HG03439 (cell line): ENCODE data around the gene SNX9.

ENCODE experiments used
- ATAC-seq: cut with Tn5 transposase; IDR thresholded peaks from one replicate; pipeline ENCODE4 v1.9.1; 2021; ENCODE audit warnings: mild to moderate bottlenecking, moderate library complexity; ENCODE audit not compliant: unreplicated experiment

Gene SNX9

DNA sequence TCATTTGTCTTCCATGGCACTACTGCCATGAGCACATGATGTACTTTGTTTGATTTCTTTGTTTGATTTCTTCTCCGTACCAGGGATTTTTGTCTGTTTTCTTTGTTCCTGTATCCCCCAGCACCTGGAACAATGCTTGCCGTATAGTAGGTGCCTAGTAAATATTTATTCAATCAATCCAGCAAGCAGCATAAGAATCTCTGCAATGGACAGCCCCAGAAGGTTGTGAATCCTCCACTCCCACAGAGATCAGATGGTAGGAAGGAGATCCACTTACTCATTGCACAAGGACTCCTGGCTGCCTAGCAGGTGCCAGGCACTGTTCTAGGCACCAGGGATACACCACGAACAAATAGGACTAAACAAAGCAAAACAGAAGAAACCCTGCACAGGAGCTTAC lies 151.9 kb downstream of the SNX9 start:
- no peak for ATAC-seq

- ATAC-seq, result no peak
Measured at GRCh38 chr6:157975456-157975855, 152.4 kb downstream of the SNX9 start.

DNA sequence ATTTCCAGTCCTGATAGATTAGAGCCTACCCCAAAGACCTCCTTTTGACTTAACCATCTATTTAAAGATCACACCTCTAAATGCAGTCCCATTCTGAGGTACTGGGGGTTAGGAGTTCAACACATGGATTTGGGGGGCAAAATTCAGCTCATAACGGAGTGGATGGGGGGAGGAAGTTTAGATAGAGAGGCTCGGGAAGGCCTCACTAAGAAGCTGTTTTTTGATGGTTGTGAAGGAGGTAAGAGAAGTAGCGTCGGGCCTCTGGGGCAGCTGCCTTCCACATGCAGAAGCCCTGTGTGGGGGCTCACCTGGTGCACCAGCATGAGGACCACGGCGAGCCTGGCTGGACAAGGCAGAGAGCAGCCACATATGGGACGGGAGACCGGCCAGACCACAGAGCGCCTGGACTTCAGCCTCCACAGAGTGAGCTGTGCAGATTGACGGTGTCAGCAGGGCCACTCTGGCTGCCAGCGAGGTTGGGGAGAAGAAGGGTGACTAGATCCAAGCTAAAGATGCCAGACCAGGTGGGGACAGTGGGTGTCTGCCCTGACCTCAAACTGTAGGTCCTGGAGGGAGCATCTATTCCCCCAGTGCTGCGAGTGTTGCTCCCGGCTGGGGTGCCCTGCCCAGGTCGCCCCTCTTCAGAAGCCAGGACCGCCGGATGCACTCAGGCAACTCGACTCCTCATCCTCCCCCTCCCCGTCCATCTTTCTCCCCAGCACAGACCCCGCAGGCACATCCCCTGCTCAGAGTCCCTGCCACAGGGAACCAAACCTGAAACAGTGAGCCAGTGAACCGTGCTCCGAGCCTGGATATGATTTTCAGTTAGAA lies 153.5 kb downstream of the SNX9 start:
- no peak for ATAC-seq

DNA sequence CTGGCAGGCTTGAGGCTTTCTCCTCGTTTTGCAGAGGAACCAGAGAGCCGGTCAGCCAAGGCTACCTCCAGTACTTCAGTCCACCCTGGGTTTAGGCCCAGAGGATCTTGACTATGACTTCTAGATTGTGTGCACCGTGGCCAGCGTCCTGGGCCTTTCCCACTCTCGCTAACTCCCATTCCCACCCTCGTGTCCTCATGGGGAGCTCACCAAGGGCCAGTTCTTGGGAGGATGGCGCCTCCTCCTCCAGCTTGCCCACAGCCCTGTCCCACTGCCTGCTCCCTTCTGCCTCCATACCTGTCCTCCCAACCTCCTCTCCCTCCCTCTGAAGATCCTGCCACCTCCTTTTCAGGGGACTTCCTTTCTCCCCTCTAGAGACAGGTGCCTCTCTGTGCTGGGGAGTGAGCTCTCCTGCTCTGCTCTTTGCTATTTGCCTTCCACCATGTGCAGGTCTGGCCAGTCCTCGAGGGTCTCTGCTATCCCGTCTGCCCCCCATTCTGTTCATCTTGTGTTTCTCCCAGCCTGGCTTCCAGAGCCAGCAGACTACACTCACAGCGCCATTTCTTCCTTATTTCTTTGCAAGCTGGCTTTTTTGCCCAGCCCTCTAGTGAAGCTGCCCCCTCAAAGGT lies 154.2 kb downstream of the SNX9 start:
- no peak for ATAC-seq

GRCh38 chr6:157978021-157978783 lies 155.2 kb downstream of the SNX9 start:
- ATAC-seq, result no peak

DNA sequence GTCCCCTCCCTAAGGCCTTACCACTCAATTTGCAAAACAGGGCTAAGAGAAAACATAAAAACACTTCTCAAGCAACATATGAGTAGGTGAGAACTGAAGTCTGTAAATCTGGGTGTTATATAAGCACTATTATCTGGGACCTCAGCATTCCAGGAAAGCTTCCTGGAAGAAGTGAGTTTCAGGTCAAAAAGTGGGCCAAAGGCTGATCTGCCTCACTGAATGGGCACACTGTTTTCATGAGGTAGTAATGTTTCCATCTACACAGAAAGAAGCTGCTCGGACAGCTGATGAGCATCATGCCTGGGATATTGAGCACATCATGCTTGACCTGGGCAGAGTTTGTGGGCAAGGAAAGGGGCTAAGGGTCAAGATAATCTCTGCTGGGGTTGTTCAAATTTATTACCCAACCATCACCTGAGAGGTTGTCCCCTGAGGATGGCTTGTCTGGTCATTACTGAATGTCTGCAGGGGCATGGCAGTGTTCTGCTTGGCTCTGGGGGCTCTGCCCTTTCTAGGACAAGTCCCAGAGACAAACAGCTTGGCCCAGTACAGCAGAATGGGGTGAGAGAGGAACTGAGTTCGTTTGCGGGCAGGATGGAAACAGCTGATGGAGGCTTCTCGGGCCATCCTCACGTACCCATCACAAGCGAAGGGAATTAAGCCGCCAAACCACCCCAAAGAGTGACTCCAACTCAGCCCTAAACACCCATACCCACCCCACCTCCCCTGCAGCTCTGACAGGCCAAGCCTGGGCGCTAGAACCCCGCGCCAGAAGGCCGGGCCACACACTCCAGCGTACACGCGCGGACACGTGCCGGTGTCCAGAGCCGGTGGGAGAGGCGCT lies 157.5 kb downstream of the SNX9 start:
- peak; percentile 13 for ATAC-seq

DNA sequence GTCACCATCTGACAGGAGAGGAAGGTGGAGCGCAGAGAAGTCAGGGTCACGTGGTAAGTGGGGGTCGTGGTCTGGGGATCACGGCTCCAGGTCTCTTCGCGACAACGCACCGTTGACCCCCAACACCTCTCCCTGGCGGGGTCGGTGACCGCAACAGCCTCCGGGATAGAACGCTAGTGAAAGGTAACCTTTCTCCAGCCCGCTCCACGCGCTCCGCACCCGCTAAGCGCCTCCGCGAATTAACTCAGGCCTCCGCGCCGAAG lies 158.0 kb downstream of the SNX9 start:
- no peak for ATAC-seq

- peak; percentile 78 for ATAC-seq
Measured at GRCh38 chr6:157981395-157982101, 158.5 kb downstream of the SNX9 start, which contains the start of gene SYNJ2. SYNJ2 (plus strand) TSS chr6:157981863; CDS start chr6:157981962, 99 bp downstream.

DNA sequence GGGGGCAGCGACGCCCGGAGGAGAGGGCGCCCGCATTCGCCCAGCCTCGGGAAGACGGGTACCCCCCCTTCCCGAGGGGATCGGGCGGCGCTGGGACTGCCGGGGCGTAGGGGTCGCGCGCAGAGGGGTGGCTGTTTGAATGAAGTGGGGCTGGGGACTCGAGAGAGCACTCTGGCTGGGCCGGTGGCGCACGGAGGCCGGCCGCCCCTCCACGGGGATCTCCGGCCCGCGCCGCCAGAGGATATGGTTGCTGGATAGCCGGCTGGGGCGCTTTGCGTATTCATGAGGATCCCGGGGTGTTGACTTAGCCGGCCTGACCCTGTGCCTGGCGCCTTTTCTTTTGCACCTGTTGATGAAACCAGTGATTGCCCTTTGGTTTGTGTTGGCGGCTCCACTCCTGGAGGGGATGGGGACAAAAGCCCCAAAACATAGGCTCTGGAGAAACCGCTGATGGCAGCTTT lies 159.1 kb downstream of the SNX9 start:
- ATAC-seq, result peak; percentile 45

DNA sequence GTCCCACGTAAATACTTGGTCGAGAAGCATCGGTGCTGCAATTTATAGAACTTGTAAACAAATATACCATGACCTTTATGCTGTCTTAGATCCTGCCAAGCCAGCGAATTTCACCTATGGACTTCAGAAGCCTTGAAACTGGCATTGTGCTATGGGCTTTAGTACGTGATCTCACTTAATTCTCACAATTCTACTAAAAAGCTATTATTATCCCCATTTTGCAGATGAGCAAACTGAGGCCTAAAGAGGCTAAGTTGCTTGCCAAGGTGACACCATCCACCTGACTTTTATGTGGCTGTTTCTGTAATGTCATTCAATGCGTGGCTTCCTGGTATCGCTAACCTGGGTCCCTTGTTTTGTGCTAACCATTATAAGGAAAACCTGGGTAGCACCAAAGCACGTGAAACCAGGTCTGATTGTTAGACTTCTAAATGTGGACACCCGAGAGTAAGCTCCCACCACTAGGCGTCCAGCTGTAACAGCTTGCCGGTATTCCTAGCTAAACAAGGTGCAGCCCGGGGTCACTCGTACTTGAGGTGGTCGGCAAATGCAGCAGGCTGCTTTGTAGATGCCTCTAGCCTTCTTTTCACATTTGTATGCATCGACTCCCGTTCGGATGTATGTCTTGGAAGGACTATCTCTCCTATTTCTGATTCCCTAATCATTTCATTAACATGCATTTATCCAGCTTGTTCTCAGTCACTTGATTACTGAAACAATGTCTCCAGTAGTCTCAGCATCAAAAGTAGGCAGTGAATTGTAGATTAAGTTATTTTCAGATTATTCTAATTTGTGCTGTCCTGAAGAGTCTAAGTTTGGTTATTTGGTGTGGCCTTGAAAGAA lies 159.7 kb downstream of the SNX9 start:
- no peak for ATAC-seq

DNA sequence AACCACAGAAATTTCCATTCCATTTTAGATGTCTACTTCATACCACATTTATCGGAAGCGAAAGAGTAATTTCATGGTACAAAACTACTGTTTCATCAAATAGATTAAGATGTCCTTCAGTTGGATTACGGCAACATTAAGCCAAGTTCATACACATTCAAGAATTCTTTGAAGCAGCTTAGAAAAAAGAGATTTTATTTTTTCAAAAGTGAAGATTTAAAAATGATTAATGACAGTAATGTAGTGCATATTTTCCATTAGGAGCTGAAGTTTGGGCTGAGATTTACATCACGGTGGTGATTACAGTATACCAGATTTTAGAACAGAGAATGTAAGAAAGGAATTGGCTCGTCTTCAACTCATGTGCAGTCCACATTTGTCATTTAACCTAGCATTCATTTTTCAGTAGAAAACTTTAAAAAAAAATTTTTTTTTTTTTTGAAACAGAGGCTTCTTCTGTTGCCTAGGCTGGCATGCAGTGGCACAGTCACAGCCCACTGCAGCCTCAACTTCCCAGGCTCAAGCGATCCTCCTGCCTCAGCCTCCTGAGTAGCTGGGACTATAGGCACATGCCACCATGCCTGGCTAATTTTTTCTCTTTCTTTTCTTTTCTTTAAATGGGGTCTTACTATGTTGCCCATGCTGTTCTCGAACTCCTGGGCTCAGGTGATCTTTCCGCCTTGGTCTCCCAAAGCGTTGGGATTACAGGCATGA lies 160.5 kb downstream of the SNX9 start:
- ATAC-seq, result no peak

DNA sequence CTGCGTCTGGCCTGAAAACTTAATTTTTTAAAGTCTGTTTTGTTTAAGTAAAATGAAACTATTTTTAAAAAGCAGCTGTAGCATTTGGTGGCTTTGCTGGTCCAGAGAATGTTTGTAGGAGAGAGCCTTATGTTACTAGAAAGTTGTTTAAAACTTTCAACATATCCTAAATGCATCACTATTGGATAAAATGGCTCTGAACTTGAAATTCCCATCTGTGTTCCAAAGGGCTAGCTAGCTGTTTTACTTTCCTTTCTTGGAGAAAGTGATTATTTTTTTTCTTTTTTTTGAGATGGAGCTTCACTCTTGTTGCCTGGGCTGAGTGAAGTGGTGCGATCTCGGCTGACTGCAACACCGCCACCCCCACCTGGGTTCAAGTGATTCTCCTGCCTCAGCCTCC lies 161.1 kb downstream of the SNX9 start:
- ATAC-seq, result no peak

DNA sequence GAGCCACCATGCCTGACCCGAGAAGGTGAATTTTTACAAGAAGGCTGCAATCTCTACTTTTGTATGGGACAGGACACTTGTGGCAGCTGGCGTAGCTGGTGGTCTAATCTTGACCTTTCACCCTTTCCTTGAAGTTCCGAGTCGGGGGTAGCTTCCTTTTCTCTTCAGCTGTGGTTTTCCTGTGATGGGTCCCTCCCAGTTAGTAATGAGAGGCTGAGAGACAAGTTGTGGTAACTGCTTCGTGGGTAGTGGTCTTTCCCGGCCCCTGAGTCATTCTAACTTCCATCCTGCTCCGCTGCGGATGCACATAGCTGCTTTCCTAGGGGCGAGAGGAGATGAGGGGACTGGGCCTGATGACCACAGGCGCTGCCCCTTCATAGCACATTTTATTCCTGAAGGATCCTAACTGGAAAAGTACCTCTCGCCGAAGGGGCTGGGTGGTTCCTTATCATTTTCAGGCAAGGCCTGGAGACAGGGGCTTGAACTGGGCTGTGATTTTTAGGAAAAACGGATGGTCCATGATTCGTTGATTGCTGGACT lies 161.7 kb downstream of the SNX9 start:
- no peak for ATAC-seq

DNA sequence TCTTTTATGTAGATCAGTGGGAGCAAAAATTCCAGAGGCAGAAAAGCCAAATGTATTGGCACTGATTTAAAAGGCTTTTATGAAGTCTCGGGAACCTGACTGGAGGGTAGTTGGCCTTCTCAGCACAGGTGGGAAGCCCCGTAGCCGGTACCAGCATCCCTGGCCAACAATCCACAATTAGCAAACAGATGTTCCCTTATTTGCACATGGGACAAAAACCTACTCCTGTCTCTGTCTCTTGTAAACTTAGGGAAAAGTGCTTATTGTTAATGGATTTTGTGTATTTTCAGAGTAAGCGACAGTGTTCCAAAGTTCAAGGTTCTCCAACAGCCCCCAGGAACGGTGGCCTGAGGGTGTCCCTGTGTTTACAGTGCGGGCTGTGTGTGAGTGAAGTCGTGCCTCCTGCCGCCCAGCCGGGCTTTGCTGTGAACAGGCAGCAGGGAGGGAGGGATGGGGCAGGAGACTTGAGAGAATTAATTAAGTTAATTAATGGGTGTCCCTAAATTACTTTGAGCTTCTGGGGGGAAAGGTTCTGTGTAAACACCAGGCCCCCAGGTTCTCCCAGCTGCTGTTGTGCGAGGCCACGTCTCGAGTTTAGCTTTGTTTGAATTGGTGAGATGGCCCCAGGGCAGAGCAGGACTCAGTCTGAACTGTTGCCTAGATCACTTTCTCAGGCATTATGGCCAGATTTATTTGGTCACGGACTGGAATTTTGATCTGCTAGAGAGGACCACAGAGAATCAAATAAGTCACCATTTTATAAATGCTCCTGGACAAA lies 162.5 kb downstream of the SNX9 start:
- ATAC-seq, result no peak

GRCh38 chr6:157987788-157988699 lies 165.0 kb downstream of the SNX9 start:
- no peak for ATAC-seq

DNA sequence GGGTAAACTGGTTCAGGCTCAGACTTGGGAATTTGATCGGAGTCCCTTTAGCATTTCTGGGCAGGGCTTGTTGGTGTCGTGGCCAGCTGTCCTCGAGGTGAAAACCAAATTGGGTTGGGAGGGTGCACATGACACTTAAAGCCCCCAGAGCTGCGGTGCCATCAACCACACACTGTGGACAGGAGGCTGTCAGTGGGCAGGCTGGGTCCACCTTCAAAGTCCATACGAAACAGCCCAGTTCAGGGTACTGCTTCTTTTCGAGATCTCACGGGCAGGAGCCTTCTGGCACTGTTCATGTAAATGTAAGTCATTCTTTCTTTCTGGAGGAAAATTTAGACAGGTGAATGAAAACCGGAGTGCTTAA lies 165.6 kb downstream of the SNX9 start:
- no peak for ATAC-seq
